NCI-H345 treated with DMSO at 0.1 percent for 48 hours (cell line): Measurements from ENCODE around the gene CADPS.
A peak's percentile ranks its signal among the peaks of the same experiment; 100 is the strongest.

Source experiments
- DNase-seq: peaks from one replicate; lab custom pipeline; 2025; ENCODE audit not compliant: unreplicated experiment; lab: John Stamatoyannopoulos, UW

The CADPS gene

DNA sequence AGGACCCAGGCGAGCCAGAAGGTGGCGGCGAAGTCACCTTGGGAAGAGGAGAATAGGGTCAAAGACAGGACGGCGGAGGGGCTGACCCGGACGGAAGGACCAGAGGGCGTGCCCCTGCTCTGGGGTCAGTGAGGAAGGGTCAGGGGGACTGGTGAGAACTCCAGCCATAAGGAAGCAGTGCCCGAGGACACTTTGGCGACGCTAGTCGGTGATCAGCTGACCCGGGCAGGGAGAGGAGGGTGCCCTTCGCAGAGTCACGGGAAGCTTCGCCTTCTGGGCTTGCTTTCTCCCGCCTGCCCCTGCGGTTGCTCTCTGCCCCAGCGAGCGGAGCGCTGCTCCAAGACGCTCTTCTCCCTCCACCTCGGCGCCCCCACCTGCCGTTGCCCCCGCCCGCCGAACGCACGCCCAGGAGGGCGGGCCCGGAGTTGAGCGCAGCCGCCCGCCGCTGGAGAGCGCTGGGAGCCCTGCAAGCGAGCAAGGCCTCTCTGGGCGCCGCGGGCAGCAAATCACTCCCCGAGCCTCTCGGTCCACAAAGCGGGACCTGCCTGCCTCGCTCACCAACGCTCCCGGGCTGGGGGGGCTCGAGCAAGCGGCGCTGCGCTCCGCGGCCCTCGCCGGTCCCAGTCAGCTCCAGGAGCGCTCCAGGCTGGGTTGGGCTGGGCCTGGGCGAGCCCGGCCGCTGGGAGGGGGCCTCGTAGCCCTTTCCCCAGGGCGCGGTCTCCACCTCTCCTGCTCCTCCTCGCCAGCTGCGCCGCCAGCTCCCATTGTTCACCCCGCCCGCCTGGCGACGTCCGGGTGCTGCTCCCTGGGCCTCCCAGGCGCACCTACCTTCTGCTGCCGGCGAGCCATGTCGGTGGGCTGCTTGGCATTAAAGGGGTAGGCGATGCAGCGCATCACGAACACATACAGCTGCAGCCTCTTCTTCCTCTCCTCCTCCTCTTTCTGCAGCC lies 1.2 kb downstream of the CADPS start:
- DNase-seq, result peak; percentile 48

GRCh38 chr3:62873451-62873760 lies 1.8 kb downstream of the CADPS start:
- no peak for DNase-seq

DNA sequence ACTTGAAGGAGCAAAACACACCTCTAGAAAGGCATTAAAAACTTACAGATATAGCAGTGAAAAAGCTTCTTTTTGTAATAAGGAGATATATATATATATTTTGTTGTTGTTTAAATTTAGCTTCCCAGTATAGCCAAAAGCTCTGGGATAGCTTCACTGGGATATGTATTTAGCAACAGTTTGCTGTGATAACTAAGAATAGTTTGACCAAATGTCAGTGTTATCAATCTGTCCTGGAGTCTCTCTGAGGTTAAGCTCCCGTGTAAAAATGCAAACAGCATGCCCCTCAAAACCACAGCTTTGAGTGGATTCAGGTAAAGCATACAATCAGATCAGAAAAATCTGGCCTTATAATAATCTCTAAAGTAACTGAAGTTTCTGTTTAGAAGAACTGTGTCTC lies 2.9 kb downstream of the CADPS start:
- no peak for DNase-seq

DNA sequence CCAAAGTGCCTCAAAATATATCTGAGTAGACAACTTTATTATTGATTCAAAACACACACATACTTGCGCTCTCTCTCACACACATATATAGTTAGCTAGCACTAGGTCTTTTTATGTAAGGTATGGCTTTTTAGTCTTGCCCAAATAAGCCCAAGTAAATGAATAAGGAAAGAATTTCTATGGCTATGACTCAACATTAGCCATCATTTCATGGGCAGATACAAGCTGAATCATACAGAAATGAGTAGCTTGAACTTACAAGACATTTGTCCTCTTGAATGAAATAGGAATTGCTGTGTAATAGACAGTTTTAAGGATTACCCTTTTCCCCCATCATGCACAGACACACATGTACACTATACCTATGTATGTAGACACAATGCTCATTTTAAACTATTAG lies 4.9 kb downstream of the CADPS start:
- no peak for DNase-seq

DNA sequence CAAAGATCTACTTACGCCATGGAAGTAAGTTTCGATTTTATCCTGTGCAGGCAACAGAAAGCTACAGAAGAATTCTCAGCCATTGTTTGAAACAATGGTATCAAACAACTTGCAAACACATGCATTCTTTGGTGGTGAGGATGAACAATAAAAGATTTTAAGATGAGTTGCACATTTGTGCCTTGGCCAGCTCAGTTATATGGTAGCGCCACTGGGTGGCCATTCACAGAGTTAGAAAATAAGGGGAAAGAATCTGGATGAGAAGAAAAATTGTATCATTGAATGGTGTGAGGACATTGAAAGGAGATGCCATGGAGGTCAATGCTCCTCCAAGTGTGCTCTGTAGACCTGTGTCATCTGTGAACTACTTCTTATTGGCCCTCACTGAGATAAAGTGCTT lies 11.6 kb downstream of the CADPS start:
- DNase-seq, result no peak

GRCh38 chr3:62859203-62859791 lies 15.9 kb downstream of the CADPS start:
- no peak for DNase-seq

GRCh38 chr3:62845996-62846395 lies 29.2 kb downstream of the CADPS start:
- no peak for DNase-seq

GRCh38 chr3:62843508-62843907 lies 31.7 kb downstream of the CADPS start:
- no peak for DNase-seq

- no peak for DNase-seq
Measured at GRCh38 chr3:62839748-62840147, 35.5 kb downstream of the CADPS start.

GRCh38 chr3:62837145-62837787 lies 38.0 kb downstream of the CADPS start:
- DNase-seq, result no peak

GRCh38 chr3:62835554-62836236 lies 39.5 kb downstream of the CADPS start:
- DNase-seq, result no peak

GRCh38 chr3:62833538-62833937 lies 41.7 kb downstream of the CADPS start:
- no peak for DNase-seq

DNA sequence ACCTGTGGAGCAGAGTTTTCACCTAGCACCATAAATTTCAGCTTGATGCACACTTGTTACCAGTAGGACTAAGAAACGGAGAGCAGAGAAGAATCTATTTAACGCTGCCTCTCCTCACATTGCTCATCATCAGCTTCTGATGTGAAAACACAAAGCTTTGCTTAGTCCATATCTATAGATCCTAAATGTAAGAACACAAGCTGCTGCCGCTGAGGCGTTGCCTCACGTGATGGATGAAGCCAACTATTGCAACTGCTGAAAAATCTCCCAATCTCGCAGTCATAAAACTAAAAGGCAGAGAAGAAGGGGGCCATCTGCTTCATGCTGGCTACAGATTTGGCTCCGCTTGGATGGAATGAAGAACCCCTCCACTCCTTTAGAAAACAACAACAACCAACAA lies 42.7 kb downstream of the CADPS start:
- no peak for DNase-seq

- no peak for DNase-seq
Measured at GRCh38 chr3:62830727-62831322, 44.4 kb downstream of the CADPS start.

DNA sequence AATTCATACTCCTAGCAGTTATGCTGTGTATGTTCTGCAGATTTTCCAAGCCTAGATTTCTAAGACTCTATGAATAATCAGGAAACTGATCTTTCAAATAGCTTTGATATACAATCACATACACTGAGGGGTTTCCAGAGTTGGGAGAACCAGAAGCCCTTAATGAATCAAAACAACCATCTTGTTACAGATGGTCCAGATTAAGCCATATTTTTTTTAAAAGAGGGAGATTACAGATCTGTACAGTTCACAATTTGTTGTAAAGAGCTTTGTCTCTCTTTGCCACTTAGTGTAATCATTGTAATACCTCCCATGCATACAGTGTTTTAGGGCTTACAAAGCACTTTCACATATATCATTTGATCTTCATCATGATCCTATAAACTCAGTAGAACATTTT lies 47.7 kb downstream of the CADPS start:
- no peak for DNase-seq

- no peak for DNase-seq
Measured at GRCh38 chr3:62824965-62825592, 50.1 kb downstream of the CADPS start.

DNA sequence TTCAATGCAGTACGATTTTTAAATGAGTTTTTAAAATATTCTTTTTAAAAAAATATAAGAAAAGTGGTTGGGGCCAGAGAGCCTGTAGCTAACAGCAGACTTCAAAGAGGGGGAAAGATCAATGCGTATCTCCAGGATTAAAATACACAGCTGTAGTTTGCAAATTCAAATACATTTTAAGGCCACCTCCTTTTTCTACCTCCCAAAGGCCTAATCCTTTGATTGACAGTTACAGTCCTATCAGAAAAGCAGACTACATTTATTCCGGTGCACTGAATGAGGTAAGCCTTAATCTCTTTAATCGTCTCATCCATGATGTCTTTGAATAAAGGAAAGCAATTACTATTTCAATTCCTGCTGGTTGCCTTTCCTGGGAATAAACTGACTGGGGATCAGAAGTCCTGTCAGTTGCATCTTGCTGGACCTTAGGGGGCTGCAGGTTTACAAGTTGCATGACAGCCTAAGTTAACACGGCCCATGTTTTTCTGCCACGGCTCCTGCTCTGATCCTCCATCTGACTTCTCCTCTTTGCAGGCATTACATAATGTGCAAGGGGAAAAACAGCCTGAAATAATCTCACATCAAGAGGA lies 51.7 kb downstream of the CADPS start:
- no peak for DNase-seq

- no peak for DNase-seq
Measured at GRCh38 chr3:62822905-62823304, 52.3 kb downstream of the CADPS start.

- DNase-seq, result peak; percentile 6
Measured at GRCh38 chr3:62818347-62818746, 56.9 kb downstream of the CADPS start.

DNA sequence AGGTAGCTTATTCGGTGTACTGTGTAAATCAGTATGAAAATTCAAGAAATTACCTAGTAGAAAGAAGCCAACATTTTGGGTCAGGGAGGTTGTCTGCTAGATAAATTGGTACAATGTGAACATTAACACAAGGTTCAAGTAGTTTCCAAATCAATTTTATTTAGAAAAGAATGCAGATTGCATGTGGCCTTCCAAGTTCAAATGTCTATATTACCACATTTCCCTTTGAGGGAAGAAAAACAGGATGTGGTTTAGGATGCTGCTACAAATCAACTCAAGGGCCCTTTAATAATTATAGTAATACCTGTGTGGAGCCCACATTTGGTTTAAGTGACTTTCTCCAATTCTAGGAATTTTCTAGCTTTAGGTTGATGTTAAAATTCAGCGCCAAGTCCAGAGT lies 57.5 kb downstream of the CADPS start:
- DNase-seq, result no peak
